ENCODE data around the gene FOXJ2.

DNA sequence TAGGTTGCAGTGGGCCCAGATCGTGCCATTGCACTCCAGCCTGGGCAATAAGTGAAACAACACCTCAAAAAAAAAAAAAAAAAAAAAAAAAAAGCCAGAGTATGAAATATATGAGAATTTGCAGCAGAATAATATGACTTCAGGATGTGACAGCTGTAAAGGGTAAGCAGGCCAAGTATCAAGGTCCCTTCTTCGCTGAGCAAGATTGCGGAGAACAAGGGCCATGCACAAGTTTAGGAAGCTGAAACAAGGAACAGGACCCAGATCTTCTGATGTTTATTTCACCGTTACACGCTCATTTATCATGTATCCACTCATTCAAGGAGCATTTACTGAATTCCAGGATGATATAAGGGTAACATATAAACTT lies 659 bp upstream of the FOXJ2 start:
- TF ChIP-seq, protein P1, sequence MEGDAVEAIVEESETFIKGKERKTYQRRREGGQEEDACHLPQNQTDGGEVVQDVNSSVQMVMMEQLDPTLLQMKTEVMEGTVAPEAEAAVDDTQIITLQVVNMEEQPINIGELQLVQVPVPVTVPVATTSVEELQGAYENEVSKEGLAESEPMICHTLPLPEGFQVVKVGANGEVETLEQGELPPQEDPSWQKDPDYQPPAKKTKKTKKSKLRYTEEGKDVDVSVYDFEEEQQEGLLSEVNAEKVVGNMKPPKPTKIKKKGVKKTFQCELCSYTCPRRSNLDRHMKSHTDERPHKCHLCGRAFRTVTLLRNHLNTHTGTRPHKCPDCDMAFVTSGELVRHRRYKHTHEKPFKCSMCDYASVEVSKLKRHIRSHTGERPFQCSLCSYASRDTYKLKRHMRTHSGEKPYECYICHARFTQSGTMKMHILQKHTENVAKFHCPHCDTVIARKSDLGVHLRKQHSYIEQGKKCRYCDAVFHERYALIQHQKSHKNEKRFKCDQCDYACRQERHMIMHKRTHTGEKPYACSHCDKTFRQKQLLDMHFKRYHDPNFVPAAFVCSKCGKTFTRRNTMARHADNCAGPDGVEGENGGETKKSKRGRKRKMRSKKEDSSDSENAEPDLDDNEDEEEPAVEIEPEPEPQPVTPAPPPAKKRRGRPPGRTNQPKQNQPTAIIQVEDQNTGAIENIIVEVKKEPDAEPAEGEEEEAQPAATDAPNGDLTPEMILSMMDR (IDR thresholded peaks at IDR 0.05), result no peak
- TF ChIP-seq EZH2phosphoT487 (IDR thresholded peaks at IDR 0.05) (no peak), EZH2 (IDR thresholded peaks at IDR 0.05) (no peak)

Data from neural progenitor cell (in vitro differentiated cells).